ENCODE measurements around the gene OTULIN. TPM values are rescaled to one million over a fixed set of nuclear protein-coding genes. Genes with fewer than 3 reads are reported as not detected.

Gene OTULIN
- total and polyA plus RNA-seq, 2 of the 4 experiments (the other 2 are of a cell fraction) = 6.9 to 19.5 TPM

DNA sequence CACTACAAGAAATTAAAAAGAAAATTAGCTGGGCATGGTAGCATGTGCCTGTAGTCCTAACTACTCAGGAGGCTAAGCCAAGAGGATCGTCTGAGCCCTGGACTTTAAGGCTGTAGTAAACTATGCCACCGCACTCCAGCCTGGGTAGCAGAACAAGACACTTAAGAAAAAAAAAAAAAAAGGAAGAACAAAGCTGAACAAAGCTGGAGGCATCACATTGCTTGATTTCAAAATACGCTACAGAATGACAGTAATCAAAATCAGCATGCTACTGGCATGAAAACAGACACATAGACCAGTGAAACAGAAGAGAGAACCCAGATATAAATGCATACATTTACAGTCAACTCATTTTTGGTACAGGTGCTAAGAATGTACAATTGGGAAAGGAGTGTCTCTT, 14.5 kb upstream of the OTULIN start:
- no peaks in the 10 kb centered on the region for H3K9me1 ChIP-seq (ENCODE audit: insufficient read depth, low read length)
- no peaks in the 10 kb centered on the region for H3K9me3 ChIP-seq (ENCODE audit: control insufficient read depth, insufficient read depth, low read length)
- no TSS peak for BruUV-seq (replicated peaks)
- no peak overlapping the region for H2AK9ac ChIP-seq (replicated peaks; ENCODE audit: low read depth, low read length, poor library complexity)
- no peak overlapping the region for H3K4me3 ChIP-seq (ENCODE audit: insufficient read depth, low read depth, low read length)
- CTCF ChIA-PET = interaction anchor here (2.1 kb wide), 1 partner anchor 10 kb away, joined by 10 read pairs; no protein-coding TSS in a partner anchor
- H2BK120ac ChIP-seq (ENCODE audit: low read depth, low read length) = no peak overlapping the region
- no peak overlapping the region for H3K9ac ChIP-seq (ENCODE audit: low read depth, low read length)
- no peak overlapping the region for H3K14ac ChIP-seq (replicated peaks; ENCODE audit: low read depth, low read length)
- no peak overlapping the region for H3K27ac ChIP-seq (ENCODE audit: insufficient read depth, low read length)
- no peak overlapping the region for H3K4ac ChIP-seq (ENCODE audit: low read depth, low read length)
- POLR2A ChIA-PET (ENCODE audit: unreplicated experiment) = no interaction called here
- H2AK5ac ChIP-seq (ENCODE audit: low read depth, low read length) = no peak overlapping the region
- H2BK15ac ChIP-seq (ENCODE audit: low read depth, low read length) = no peak overlapping the region
- no peaks in the 10 kb centered on the region for H4K20me1 ChIP-seq (ENCODE audit: insufficient read depth, low read length)
- H4K8ac ChIP-seq (ENCODE audit: low read depth in 2 of 2, low read length in 2 of 2) = no peak overlapping the region
- WGBS, 2 experiments (ENCODE audit: extremely low coverage in 2 of 2, insufficient read length in 1 of 2) = no CpG with 5 or more reads among the region's 3 CpGs
- no peak overlapping the region for H2BK20ac ChIP-seq (ENCODE audit: low read depth, low read length)
- no peak overlapping the region for H4K91ac ChIP-seq (ENCODE audit: insufficient read depth, low read depth, low read length)
- H3K27me3 ChIP-seq (ENCODE audit: control insufficient read depth, insufficient read depth, low read length) = peaks cover 36% of the 10 kb centered on the region
- H2AFZ ChIP-seq (replicated peaks; ENCODE audit: low read length, poor library complexity) = no peak overlapping the region
- in situ Hi-C loops (cut with MboI; ENCODE audit: low sequenced_read_pairs) = loop anchor here (25.0 kb wide), 2 partner anchors 538 to 663 kb away; no protein-coding TSS in a partner anchor
- no peak for ATAC-seq (ENCODE audit: low read depth)
- no peaks in the 10 kb centered on the region for H3K36me3 ChIP-seq (ENCODE audit: control insufficient read depth, insufficient read depth, low read length)
- no peak for TF ChIP-seq POLR2A (IDR thresholded peaks at IDR 0.05; ENCODE audit: low read depth, low read length)
- no peak for TF ChIP-seq MAFK (IDR thresholded peaks at IDR 0.05; ENCODE audit: low read depth, low read length)
- TF ChIP-seq FOS (IDR thresholded peaks at IDR 0.05; ENCODE audit: low read depth, low read length) = no peak
- TF ChIP-seq, protein P1, sequence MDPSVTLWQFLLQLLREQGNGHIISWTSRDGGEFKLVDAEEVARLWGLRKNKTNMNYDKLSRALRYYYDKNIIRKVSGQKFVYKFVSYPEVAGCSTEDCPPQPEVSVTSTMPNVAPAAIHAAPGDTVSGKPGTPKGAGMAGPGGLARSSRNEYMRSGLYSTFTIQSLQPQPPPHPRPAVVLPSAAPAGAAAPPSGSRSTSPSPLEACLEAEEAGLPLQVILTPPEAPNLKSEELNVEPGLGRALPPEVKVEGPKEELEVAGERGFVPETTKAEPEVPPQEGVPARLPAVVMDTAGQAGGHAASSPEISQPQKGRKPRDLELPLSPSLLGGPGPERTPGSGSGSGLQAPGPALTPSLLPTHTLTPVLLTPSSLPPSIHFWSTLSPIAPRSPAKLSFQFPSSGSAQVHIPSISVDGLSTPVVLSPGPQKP (IDR thresholded peaks at IDR 0.05; ENCODE audit: borderline replicate concordance, low read depth, low read length) = no peak
- TF ChIP-seq CEBPB (IDR thresholded peaks at IDR 0.05; ENCODE audit: low read depth, low read length) = no peak
- no peak for TF ChIP-seq RAD21 (IDR thresholded peaks at IDR 0.05; ENCODE audit: low read length)
- TF ChIP-seq RFX5 (IDR thresholded peaks at IDR 0.05; ENCODE audit: low read depth, low read length) = no peak
- no peak for TF ChIP-seq SMC3 (IDR thresholded peaks at IDR 0.05; ENCODE audit: low read depth, low read length)
- no peak overlapping the region for H2BK5ac ChIP-seq (ENCODE audit: low read depth, low read length, poor library complexity, severe bottlenecking)
- no peak overlapping the region for H3K18ac ChIP-seq (ENCODE audit: low read depth, low read length)
- H3K23ac ChIP-seq (ENCODE audit: low read depth, low read length) = no peak overlapping the region
- no peak overlapping the region for H4K5ac ChIP-seq (ENCODE audit: low read depth, low read length)
- no peak for DNase-seq
- H3K4me1 ChIP-seq (ENCODE audit: control insufficient read depth, insufficient read depth, low read length) = no peaks in the 10 kb centered on the region
- H3K4me2 ChIP-seq (ENCODE audit: low read depth, low read length) = no peak overlapping the region
- no peak overlapping the region for H3K56ac ChIP-seq (ENCODE audit: extremely low read depth, insufficient read depth, low read length)
- no peaks in the 10 kb centered on the region for H3K79me1 ChIP-seq (ENCODE audit: low read depth in 1 of 2, low read length in 2 of 2)
- intact Hi-C loops (cut with micrococcal nuclease) = no loop called here
- dilution Hi-C loops (cut with HindIII; ENCODE audit: low sequenced_read_pairs, unreplicated experiment) = no loop called here

Measured in IMR-90 (cell line).